HuH-7.5 (cell line): ENCODE results near the gene ACVR1B.
A peak's percentile ranks its signal among the peaks of the same experiment; 100 is the strongest.

Experiments used
- DNase-seq: peaks from one replicate; pipeline ENCODE4 v3.0.0; 2011; ENCODE audit warnings: low spot score

The ACVR1B gene

DNA sequence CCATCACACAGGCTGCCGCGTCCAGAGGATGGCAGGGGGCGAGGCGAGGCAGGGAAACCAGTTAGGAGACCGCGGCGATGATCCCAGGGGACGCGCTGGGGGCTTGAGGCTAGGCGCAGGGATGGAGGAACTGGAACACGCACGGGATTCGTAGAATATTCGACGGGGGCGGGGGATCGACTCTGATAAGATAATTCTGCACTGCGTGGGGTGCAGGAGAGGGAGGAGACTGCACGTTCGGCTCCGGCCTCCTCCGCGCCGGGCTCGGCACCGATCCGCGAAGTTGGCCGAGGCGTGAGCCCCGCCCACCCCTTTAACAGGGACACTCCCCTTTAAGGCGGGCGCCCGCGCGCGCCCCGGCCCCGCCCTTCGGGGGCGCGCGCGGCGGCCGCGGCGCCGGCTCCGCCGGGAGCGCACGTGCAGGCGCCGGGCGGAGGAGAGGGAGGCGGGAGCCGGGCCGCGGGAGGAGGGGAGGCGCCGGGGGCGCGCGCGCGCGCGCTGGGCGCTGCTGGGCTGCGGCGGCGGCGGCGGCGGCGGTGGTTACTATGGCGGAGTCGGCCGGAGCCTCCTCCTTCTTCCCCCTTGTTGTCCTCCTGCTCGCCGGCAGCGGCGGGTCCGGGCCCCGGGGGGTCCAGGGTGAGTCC, at the start of gene ACVR1B:
TSS of gene ACVR1B (plus strand) at position 501 of the 644 bp plus-strand sequence. CDS start at position 546, 45 bp downstream.
- peak; percentile 83 for DNase-seq

DNA sequence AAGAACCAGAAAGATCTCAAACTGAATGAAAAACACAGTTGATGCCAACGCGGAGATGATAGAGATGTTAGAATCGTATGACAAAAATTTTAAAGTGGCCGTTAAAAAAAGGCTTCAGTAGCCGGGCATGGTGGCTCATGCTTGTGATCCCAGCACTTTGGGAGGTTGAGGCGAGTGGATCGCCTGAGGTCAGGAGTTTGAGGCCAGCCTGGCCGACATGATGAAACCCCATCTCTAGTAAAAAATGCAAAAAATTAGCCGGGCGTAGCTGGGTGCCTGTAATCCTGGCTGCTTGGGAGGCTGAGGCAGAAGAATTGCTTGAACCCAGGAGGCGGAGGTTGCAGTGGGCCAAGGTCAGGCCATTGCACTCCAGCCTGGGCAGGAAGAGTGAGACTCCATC, 49.6 kb upstream of the ACVR1B start:
- DNase-seq: no peak

DNA sequence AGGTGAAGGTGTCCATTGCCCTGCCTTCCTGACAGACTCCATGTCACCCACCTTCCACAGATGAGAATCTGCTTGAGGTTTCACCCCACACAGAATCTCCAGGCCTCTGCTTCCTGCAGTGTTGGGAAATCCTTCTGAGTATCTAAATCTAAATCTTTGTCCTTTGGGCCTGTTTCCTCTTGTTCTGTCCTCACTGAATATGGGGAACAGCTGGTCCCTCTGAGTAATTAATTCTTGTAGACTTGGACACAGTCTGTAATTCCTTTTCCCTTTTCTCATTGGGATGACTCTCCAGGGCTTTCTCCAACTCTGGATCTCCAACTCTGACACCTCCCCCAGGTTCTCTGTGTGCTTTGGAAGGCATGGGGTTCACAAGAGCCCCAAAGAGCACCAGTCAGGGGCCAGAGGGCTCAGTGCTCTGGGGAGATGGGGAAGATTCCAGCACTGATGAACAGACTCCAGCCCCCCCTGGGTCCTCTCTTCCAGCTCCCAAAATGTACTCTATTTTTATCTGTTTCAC, 46.5 kb upstream of the ACVR1B start:
- no peak for DNase-seq

DNA sequence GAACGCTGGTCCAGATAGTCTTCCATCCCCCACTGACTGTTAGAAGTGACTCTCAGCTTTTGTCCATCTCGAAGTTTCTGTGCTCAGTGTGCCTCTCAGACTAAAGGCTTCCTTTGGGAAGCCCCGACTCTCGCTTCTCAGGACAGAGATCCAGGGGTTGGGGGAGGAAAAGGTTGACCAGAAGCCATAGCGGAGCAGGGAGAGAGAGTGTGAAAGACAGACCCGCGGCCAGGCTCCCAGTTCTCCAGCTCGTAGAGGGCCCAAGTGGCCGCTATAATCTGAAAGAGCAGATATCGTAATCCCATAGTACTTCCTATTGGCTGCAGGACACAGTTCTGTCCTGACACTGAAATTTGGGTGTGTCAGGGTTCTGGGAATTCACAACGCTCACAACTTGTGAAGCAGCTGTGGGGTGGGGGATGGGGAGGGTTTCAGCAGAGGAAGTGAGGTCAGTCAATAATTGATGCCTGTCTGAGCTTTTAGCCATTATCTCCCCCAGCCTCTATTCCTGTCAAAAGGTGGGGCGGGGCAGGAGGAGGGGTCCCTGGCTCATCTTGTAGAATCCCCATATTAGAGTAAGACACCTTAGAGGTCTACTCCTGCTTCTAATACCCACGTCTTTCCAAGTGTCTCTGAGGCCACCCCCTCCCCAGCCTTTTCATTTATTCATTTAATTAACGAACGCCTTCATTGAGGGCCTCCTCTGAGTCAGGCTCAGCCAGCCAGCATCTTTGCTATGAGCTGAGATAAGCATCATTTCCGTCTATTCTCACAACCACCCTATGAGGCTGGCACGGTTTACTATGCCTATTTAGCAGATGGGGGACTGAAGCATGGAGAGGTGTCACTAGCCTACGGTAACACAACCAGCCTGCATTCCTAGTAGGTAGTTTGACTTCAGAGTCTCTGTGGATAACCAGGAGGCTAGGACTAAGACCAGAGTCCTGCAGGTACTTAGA, 45.7 kb upstream of the ACVR1B start:
- DNase-seq: no peak

DNA sequence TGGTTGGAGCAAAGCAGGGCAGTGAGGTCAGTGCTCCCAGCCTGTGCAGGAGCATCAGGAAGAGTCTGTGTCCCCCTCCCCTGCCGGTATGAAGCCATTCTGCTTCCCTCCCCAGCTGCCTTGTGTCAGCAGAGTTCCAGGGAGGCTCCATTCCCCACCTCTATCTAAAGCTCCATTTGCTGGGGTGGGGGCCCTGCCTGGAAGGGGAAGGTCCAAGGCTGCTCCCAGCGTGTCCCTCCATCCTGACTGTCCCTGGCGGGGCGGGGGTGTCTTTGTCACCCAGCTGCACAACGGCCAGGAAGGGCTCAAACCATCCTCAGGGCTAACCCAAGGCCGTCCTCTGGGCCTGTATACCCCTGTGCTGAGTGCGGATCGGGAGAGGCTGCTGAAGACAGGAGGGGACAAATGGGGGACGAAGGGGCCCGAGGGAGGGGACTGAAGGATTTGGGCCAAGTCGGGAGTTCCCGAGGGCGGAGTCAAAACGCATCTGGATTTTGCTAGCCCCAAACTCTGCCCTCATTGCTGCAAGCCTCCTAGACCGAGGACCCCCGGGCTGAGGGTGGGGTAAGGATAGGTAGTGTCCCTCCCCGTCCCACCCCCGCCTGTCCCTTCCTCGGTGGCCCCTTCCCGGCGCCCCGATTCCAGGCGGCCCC, 44.9 kb upstream of the ACVR1B start:
- DNase-seq: no peak

DNA sequence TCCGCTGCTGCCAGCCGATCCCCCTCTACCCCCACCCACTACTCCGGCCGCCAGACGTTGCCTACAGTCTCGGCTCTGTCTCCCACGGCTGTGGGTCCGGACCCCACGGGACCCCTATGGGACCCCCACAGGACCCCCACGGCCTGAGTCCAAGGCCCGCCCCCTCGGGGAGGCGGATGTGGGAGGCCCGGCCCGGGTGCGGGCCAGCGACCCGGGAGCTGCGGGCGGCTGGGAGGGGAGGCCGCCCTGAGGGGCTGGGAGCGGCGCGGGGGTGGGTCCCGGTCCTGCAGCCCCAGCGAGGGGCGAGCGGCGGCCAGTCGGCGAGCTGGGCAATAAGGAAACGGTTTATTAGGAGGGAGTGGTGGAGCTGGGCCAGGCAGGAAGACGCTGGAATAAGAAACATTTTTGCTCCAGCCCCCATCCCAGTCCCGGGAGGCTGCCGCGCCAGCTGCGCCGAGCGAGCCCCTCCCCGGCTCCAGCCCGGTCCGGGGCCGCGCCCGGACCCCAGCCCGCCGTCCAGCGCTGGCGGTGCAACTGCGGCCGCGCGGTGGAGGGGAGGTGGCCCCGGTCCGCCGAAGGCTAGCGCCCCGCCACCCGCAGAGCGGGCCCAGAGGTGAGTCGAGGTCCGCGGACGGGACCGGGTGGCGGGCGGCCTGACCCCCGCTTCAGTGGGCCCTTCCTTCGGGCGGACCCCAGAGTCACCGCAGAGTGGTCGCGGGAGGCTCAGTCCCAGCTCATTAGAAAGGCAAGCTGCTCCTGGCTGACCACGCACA, 44.2 kb upstream of the ACVR1B start, which contains the start of gene ACVRL1:
TSS of gene ACVRL1 (plus strand) at position 422 of the 773 bp plus-strand sequence. CDS start 4,971 bp downstream, outside the sequence.
- DNase-seq: peak; percentile 56

DNA sequence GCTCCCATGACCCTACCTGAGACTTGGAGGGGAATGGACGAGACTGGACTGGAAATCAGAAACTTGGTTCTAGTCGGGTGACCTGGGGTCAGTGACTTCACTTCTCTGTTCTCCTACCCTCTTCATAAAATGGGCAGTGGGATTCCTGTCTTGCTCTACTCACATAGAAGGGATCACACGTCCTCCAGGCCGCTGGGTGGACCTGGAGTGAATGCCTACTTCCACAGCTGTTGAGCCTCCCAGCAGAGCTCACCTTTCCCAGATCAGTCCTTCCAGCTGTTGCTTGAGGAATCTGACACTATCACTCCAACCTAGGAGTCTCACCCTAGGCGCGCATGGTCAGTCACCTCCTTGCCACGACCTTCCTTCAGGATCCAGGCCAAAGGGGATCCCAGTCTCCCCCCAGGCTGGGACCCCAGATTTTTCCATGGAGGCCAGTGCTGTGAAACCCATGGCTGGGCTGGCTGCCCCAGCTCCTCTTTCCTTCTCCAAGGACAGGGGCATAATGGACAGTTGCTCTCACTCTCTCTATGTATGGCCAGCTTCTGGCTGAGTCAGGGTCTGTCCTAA, 43.6 kb upstream of the ACVR1B start:
- DNase-seq: no peak

DNA sequence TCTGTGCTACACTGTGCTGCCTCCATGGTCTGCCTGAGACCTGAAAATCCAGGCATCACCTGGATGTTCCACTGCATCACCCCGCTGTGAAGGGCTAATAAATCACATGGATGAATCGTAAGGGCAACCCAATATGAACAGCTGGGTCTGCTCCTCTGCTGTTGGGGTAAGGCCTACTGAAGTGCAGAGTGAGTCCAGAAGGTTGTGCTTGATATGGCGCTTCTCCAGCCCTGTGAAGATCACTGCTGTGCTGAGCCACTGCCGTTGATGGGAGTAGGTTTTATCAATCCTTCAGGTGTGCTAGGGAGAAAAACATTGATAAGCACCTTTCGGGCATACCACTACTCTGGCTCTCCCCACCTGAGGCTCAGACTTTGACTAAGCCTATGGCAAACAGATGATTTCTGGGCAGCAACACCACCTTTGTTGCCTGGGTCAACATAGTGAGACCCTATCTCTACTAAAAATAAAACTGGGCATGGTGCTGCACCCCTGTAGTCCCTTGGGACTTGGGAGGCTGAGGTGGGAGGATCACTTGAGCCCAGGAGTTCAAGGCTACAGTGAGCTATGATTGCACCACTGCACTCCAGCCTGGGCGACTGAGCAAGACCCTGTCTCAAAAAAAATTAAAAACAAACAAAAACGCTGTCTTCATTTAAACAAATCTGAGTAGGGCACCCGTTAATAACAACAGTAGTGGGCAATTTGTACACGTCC, 42.5 kb upstream of the ACVR1B start:
- DNase-seq: no peak

DNA sequence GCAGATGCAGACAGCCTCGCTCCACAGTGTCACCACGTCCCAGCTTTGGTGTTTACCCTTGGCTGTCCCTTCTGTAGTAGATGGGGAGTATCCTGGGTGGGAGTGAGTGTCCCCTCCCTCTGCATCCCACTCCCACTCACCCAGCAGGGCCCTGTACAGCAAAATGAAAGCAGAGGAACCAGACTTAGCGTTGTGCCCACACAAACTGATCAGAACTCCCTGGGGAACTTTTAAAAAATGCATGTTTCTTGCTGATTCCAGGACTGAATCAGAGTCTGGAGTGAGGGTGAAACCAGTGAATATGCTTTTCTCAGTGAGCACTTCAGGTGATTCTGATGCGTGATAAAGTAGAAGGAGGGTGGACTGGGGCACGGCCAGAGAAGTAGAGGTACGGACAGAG, 41.3 kb upstream of the ACVR1B start:
- DNase-seq: no peak

DNA sequence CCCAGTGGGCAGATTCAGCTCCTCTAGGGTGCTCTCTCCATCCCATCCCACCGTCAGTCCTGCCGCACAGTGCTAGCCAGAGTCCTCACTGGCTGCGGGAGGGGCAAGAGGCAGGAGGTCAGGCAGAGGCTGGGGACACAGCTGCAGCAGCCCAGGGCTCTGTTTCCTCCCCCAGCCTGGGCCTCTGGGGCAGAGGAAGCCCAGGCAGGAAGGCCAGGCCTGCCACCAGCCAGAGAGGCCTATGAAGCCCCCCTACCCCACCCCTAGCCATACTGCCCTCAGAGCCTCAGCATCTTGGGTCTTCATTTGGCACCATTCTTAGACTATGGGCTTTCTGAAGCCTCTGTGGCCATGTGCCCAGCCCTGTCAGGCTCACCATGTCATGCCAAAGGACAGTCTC, 40.8 kb upstream of the ACVR1B start:
- DNase-seq: no peak

DNA sequence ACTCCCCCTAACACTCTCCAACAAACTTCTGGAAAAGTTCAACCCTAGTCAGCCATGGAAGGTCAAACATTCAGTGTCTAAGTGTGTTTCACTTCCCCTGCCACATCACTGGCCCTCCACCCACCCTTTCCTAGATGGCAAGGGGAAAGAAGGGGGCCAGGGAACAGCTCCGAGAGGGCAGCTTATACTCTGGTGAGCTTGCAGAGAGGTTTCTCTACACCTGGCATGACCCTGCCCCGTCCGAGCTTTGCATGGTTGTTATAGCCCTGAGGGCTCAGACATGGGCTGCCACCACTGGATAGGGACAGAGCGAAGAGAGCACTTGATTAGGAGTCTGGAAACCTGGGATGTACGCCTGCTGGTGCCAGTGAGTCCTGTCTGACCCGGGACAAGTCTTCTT, 40.2 kb upstream of the ACVR1B start:
- no peak for DNase-seq

DNA sequence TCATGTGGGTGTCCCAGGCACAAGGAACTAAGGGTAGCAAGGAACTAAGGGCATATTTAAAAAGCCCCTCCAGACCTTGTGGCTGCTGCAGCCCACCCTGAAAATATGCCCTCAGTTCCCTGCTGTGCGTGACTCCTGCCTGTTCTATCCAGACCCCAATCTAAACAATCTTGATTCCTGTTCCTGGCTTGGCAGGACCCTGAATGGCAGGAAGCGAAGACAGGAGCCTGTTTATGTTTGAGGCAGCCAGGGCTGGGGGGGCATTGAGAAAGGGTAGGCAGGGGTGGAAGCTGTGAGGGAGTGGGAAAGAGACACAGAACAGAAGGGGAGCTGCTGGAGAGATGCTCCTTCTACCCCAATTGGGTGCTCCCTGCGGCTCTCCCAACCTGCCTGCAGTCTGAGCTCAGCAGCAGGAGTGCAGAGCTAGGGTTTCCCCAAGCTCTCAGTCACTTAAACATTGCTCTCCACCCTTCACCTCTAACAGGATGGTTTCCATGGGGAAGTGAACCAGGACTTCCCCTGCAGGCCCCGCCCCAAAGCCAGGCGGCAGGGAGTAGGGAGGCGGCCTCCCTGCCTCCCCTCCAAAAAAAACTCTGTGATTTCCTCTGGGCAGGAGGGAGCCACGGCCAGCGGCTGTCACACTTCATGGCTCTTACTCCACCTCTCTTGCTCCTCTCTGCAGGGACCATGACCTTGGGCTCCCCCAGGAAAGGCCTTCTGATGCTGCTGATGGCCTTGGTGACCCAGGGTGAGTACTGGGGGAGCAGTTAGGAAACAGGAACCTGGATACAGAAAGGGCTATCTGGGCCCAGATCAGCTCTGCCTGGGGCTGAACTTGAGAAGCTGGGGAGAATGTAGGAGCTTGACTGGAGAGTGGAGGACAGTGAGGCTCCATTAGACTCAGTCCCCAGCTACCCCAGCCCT, 39.4 kb upstream of the ACVR1B start:
- DNase-seq: no peak

DNA sequence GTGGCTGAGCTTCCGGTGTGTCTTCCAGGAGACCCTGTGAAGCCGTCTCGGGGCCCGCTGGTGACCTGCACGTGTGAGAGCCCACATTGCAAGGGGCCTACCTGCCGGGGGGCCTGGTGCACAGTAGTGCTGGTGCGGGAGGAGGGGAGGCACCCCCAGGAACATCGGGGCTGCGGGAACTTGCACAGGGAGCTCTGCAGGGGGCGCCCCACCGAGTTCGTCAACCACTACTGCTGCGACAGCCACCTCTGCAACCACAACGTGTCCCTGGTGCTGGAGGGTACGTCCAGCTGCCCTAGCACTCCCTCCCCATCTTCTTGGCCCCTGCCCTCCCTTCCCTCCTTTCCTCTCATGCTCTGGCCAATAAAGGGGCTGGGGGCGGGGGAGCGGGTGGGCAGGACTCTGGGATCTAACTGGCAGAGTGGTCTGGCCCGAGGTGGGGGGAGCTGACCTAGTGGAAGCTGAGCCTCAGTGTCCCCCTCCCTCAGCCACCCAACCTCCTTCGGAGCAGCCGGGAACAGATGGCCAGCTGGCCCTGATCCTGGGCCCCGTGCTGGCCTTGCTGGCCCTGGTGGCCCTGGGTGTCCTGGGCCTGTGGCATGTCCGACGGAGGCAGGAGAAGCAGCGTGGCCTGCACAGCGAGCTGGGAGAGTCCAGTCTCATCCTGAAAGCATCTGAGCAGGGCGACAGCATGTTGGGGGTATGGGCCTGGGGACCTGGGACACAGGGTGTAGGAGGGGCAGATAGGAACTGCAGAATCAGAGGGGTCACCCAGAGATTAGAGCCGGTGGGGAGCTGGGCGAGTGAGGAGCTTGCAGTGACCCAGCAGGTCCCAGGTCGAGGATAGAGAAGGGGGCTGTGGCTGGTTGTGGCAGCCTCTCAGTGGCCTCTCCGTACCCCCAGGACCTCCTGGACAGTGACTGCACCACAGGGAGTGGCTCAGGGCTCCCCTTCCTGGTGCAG, 38.1 kb upstream of the ACVR1B start:
- DNase-seq: no peak

DNA sequence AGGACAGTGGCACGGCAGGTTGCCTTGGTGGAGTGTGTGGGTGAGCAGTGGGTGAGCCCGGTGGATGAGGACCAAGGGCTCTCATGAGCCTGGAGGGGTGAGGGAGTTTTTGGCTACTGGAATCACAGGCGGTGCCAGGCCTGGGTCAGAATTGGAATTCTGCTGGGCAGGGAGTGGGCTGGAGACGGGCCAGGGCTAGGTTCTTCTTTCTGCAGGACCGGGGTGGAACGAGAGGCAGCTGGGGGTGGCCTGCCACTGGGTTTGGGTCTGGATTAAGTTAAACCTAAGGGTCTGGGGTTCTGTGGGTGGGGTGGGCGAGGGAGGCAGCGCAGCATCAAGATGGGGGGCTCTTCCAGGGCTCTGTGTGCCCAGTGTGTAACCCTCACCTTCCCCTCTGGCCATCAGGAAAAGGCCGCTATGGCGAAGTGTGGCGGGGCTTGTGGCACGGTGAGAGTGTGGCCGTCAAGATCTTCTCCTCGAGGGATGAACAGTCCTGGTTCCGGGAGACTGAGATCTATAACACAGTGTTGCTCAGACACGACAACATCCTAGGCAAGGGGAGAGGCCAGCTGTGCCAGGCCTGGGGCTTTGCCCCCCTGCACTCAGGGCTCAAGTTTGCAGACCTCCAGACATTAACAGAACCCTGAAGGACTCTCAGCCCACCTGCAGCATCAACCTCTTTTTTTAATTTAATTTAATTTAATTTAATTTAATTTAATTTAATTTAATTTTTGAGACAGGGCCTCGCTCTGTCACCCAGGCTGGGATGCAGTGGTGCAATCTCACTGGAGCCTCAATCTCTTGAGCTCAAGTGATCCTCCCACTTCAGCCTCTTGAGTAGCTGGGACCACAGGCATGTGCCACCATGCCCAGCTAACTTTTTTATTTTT, 37.2 kb upstream of the ACVR1B start:
- no peak for DNase-seq

DNA sequence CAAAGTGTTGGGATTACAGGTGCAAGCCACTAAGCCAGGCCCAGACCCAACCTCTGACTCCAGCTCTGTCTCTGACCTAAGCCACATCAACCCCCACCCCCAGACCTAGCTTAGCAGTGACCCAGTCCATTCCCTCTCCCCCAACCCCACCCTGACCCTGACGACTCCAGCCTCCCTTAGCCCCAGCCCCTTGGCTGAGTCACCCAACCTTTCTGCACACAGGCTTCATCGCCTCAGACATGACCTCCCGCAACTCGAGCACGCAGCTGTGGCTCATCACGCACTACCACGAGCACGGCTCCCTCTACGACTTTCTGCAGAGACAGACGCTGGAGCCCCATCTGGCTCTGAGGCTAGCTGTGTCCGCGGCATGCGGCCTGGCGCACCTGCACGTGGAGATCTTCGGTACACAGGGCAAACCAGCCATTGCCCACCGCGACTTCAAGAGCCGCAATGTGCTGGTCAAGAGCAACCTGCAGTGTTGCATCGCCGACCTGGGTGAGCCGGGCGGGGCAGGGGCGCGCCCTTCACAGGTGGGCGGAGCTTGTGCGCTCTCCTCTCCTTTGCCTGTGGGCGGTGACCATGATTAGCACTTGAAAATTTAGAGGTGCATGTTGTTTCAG, 36.4 kb upstream of the ACVR1B start:
- no peak for DNase-seq

DNA sequence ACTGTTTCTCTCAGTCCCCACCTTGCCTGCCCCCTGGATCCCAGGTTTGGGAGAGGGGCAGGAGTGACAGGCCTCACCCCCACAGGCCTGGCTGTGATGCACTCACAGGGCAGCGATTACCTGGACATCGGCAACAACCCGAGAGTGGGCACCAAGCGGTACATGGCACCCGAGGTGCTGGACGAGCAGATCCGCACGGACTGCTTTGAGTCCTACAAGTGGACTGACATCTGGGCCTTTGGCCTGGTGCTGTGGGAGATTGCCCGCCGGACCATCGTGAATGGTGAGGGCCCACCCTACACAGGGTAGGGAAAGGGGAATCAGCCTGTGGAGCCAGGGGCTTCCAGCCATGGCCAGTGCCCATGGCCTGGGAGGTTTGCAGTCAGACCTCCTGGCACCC, 35.5 kb upstream of the ACVR1B start:
- DNase-seq: no peak

DNA sequence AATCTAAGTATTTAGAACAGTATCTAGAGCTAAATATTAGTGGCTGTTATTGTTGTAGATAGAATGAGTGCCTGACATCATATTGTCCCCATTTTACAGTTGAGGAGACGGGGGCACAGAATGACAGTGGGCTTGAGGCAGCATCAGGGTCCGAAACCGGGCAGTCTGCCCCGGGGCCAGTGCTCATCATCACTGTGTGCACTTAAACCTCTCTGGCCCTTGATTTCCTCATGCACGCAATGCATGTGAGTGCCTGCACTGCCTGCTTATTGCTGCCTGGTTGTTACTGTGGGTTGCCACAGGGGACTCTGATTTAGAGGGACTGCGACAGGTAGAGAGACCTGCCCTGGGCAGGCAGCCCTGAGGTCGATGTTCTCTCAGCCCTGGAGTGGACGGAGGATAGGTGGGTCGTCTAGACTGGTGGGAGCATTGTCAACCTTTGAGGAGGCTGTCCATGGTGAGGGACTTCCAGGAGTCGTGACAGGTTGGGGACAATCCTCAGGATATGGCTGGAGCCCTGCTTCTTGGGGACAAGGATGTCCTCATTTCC, 34.4 kb upstream of the ACVR1B start:
- no peak for DNase-seq
